Measurements from ENCODE around the gene ENAH.
"Not testable (repeated sequence)": the region's sequence is repeated elsewhere in the genome, so short reads cannot be mapped to it uniquely, and the experiment has no call there.

ENAH gene

DNA sequence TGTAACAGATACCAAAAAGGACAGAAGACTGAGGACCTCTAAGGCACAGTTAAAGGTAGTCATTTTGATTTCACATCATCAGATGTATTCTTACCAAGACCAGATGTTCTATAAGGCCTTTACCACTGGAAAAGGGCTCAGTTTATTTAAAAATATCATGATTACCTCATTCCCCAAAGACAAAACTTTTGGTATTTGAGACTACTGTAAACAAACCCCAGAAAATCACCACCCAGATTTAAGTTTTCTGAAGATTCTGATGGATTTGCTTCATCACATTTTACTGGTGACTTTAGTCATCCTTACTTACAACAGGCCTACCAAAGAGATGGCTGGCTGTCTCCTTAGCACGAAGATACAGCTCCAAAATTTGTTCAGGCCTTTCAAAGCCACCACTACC is 8.3 kb downstream of the ENAH start:
- TF ChIP-seq, protein P1, sequence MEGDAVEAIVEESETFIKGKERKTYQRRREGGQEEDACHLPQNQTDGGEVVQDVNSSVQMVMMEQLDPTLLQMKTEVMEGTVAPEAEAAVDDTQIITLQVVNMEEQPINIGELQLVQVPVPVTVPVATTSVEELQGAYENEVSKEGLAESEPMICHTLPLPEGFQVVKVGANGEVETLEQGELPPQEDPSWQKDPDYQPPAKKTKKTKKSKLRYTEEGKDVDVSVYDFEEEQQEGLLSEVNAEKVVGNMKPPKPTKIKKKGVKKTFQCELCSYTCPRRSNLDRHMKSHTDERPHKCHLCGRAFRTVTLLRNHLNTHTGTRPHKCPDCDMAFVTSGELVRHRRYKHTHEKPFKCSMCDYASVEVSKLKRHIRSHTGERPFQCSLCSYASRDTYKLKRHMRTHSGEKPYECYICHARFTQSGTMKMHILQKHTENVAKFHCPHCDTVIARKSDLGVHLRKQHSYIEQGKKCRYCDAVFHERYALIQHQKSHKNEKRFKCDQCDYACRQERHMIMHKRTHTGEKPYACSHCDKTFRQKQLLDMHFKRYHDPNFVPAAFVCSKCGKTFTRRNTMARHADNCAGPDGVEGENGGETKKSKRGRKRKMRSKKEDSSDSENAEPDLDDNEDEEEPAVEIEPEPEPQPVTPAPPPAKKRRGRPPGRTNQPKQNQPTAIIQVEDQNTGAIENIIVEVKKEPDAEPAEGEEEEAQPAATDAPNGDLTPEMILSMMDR (IDR thresholded peaks at IDR 0.05; ENCODE audit: borderline replicate concordance, insufficient read depth, low read depth, low read length): no peak
- H3K4me3 ChIP-seq (ENCODE audit: low read depth, low read length): no peak overlapping the region

DNA sequence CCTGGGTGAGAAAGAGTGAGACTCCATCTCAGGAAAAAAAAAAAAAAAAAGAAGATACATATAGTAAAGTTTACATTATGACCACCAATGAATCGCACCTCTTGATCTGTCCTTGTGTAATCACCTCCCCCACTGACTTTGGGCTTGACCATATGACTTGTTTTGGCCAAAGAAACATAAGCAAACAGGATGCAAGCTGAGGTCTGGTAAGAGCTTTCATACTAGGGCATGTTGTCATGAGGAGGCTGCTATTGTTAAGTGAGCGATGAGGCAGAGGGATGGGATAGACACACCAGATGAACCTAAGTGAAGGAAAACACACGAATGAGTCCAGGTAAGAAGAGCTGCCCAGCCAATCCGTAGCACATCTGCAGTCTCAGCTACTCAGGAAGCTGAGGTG is 10.7 kb downstream of the ENAH start:
- H3K4me3 ChIP-seq (ENCODE audit: low read depth, low read length): no peak overlapping the region
- TF ChIP-seq, protein P1 (IDR thresholded peaks at IDR 0.05; ENCODE audit: borderline replicate concordance, insufficient read depth, low read depth, low read length): no peak

DNA sequence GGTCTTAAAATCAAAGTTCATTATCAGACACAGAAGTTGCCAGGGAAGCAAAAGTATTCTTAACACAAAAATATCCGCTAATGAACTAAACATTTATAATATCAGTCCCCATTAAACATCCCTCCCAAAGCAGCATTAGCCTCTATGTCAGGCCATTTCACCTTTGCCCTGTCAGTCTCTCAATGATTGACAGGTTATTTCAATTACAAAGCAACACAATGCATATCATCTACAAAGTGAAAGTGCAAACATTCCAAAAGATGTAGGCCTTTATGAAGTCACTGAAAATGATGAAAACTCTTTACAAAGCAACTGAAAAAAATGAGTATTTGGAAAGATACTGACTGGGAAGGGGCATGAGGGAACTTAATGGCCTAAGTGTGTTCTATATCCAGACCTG is 14.1 kb downstream of the ENAH start:
- TF ChIP-seq, protein P1 (IDR thresholded peaks at IDR 0.05; ENCODE audit: borderline replicate concordance, insufficient read depth, low read depth, low read length): no peak
- H3K4me3 ChIP-seq (ENCODE audit: low read depth, low read length): no peak overlapping the region

DNA sequence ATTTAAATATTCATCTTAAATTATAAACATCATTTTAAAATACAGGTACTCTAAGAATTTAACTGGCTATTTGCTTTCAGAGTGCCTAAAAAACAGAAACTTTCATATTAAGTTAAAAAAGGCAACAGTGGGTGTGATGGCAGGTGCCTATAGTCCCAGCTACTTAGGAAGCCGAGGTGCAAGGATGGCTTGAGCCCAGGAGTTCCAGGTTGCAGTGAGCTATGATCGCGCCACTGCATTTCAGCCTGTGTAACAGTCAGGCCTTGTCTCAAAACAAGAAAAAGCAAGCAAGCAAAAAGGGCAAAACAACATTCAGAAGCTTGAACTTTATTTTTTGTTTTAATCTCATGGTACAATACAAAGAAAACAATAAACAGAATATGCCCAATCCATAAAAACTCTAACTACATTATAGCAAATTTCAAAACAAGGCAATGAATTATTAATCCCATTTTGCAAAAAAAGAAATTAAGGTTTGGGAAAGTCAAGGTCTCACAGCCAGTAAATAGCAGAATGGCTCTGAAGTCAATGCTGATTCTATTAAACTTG is 15.2 kb downstream of the ENAH start:
- TF ChIP-seq, protein P1 (IDR thresholded peaks at IDR 0.05; ENCODE audit: borderline replicate concordance, insufficient read depth, low read depth, low read length): no peak
- no peak overlapping the region for H3K4me3 ChIP-seq (ENCODE audit: low read depth, low read length)

DNA sequence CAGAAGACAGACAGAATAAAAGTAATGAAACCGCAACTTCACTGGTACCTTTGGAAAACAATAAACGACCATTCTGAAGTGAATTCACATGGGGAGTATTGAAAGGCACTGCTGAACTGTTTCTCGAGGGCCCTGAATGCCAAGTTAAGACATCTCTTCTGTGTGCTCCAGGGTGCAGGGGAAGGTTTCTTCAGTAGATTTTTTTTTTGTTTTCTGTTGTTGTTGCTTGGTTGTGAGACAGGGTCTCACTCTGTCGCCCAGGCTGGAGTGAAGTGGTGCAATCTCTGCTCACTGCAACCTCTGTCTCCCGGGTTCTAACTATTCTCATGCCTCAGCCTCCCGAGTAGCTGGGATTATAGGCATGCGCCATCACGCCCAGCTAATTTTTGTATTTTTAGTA is 15.9 kb downstream of the ENAH start:
- H3K4me3 ChIP-seq (ENCODE audit: low read depth, low read length): not testable (repeated sequence)

DNA sequence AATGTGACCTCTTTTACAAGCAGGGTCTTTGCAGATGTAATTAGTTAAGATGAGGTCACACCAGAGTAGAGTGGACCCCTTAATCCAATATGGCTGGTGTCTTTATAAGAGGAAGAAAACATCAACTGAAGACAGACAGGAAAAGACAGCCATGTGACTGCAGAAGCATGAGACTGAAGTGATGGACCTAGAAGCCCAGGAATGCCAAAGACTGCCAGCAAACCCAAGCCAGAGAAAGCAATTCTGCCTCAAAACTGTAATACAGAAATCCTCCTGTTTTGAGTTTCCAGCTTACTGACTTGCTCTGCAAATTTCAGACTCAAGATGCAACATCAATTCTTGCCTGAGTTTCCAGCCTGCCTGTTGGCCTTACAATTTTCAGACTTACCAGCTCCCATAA is 17.3 kb downstream of the ENAH start:
- no peak overlapping the region for H3K4me3 ChIP-seq (ENCODE audit: low read depth, low read length)
- TF ChIP-seq, protein P1 (IDR thresholded peaks at IDR 0.05; ENCODE audit: borderline replicate concordance, insufficient read depth, low read depth, low read length): no peak

DNA sequence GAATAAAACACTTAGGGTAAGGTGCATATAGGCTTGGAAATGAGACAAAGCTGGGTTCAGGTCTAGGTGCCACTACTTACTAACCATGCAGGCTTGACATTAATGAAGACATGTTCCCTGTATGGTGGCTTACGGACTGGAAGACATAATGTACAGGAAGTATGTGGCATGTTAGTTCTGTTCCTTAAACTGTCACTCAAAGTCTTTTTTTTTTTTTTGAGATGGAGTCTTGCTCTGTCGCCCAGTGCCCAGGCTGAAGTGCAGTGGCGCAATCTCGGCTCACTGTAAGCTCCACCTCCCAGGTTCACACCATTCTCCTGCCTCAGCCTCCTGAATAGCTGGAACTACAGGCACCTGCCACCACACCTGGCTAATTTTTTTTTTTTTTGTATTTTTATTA is 20.1 kb downstream of the ENAH start:
- not testable (repeated sequence) for H3K4me3 ChIP-seq (ENCODE audit: low read depth, low read length)

DNA sequence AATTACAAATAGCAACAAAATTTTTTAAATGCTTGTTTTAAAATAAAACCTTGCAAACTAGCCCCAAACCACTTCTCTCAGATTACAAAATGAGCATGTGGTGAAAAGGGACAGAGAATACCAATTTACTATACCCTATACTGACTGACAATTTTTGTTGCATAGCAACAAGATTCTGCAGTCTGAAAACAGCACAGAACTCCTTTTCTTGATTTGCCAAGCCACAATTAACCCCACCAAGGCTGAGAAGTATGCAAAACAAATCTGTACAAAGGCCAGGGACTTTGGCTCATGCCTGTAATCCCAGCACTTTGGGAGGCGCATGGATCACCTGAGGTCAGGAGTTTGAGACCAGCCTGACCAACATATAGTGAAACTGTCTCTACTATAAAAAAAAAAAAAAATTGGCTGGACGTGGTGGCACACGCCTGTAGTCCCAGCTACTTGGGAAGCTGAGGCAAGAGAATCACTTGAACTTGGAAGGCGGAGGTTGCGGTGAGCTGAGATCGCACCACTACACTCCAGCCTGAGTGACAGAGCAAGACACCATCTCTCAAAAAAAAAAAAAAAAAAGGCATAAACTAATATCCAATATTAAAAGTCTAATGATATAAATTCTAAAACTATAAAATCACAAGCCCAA is 21.8 kb downstream of the ENAH start:
- H3K4me3 ChIP-seq (ENCODE audit: low read depth, low read length): no peak overlapping the region
- TF ChIP-seq, protein P1 (IDR thresholded peaks at IDR 0.05; ENCODE audit: borderline replicate concordance, insufficient read depth, low read depth, low read length): no peak
